D721Med (cell line): ENCODE measurements around the gene ARHGEF38.

ENCODE experiments used
- DNase-seq: peaks from one replicate; pipeline ENCODE4 v3.0.0; 2011; ENCODE audit warnings: low spot score; ENCODE audit not compliant: insufficient read length
- FAIRE-seq: peaks from 2 replicates; lab custom pipeline; 2011; peaks lifted over from hg19 to GRCh38; lab: Jason Lieb, UNC
- CTCF ChIP-seq: IDR thresholded peaks from 2 replicates; pipeline ENCODE4 v1.5.1; 2012; ENCODE audit warnings: mild to moderate bottlenecking, control low read depth; ENCODE audit not compliant: insufficient read depth; ENCODE audit errors: missing control alignments

The ARHGEF38 gene

GRCh38 chr4:105572296-105572695 is 19.9 kb downstream of the ARHGEF38 start:
- no peak for DNase-seq
- TF ChIP-seq CTCF, result no peak
- FAIRE-seq, result no peak

DNA sequence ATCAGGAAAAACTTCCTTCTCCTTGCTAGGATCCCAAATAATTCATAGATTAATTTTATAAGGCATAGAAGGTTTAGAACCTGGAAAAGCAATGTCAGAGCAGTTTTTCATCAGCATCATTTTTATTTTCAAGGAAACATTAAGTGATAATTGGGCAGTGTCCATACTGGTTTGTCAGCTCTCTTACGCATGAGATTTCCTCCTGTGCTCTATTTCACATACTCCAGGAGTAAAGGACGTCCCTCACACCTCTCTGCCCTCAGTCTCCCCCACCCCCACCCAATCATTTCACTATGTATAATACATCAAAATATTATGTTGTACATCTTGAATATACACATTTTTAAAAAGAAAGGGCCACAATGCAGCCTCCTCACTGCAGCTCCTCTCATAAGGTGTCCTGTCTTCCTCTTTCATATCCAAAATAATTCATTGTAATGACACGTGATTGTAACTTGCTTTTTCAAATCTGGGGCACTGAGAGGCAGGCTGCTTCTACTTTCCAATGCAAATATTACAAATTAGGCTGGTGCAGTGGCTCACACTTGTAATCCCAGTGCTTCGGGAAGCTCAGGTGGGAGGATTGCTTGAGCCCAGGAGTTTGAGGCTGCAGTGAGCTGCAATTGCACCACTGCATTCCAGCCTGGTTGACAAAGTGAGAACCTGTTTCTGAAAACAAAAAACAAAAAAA is 34.4 kb downstream of the ARHGEF38 start:
- FAIRE-seq, result no peak
- no peak for DNase-seq
- TF ChIP-seq CTCF, result no peak

- DNase-seq (no peak), FAIRE-seq (no peak)
- TF ChIP-seq CTCF, result no peak
Observed at GRCh38 chr4:105587841-105588240, 35.4 kb downstream of the ARHGEF38 start.

- FAIRE-seq (no peak), DNase-seq (no peak)
- no peak for TF ChIP-seq CTCF
Observed at GRCh38 chr4:105588252-105588651, 35.8 kb downstream of the ARHGEF38 start.

- FAIRE-seq (no peak), DNase-seq (no peak)
- TF ChIP-seq CTCF, result no peak
Observed at GRCh38 chr4:105591573-105591972, 39.2 kb downstream of the ARHGEF38 start.

DNA sequence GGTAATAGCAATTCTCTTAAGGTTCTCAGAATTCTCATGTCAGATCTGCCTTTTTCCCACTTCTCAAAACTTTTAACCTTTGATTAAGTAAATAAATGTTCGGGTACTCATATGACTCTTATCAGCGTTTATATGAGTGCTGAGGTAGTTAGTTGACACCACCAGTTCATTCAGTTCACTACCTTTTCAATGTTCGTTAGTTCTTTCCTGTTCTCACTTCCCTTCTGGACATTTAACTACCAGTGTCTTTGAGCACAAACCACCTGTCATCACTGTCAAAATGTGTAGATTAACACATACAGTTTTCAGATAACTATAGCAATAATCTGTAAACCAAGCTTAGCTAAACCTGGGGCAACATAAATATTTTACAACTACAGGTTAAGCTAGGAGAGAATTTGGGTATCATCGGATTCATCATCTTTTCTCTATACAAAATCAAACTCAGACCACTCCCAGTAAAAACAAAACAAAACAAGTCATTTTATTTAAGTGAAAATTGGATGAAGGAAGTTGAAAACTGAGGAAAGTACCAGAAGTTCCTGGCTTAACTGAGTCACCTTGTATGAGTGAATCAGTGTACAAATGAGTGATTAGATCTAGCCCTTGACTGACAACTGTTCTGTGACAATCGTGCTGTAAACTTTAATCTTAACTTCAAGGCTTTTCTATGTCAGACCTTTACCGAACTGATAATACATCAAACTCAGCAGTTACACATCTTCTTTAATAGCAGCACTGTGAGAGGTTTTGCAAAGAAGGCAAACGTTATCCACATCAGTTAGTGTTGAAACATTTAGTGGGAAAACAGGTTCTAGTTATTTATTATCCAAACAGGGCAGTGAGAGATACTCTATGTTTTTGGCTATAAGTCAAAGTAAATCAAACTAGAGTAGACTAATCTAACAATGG is 41.9 kb downstream of the ARHGEF38 start:
- peak; percentile 58 for FAIRE-seq
- DNase-seq, result no peak

More for the DNA sequence above, 41.9 kb downstream of the ARHGEF38 start:
- no peak for TF ChIP-seq CTCF
